Body of pancreas (tissue), 4 donors: ENCODE results near the gene NF2. TPM values are rescaled to one million over a fixed set of nuclear protein-coding genes. Genes with fewer than 3 reads are reported as not detected.

Experiments
- ATAC-seq: fragments of 150-250 bp; one replicate; pipeline ENCODE4 v1.9.1; 2016
- DNase-seq, 4 donors: peaks; one replicate each; pipeline ENCODE4 v3.0.0-alpha.2; 2019
- H3K27ac ChIP-seq, 4 donors: fragments of 200-600 bp; sonication (generic); 1 replicate in 3 of 4; 2 replicates in 1 of 4; pipeline versions ENCODE4 v1.5.1 to v1.6.1; 2016 to 2019; ENCODE audit warnings: mild to moderate bottlenecking in 1 of 4, mixed read lengths in 1 of 4, moderate library complexity in 1 of 4
- H3K27me3 ChIP-seq, 2 donors: fragments of 200-600 bp; sonication (generic); one replicate each; pipeline ENCODE4 v1.6.0; 2016; ENCODE audit warnings: mild to moderate bottlenecking in 1 of 2
- H3K36me3 ChIP-seq, 2 donors: fragments of 200-600 bp; sonication (generic); replicated peaks in 1 of 2; 2 replicates each; pipeline ENCODE4 v1.5.1; 2016; ENCODE audit warnings: low read depth in 2 of 2; ENCODE audit not compliant: insufficient read depth in 1 of 2
- H3K4me1 ChIP-seq: fragments of 200-600 bp; sonication (generic); one replicate; pipeline ENCODE4 v1.6.0; 2016
- H3K4me3 ChIP-seq, 2 donors: fragments of 200-600 bp; sonication (generic); 1 replicate in 1 of 2; 2 replicates in 1 of 2; pipeline ENCODE4 v1.5.1; 2016 to 2019
- H3K9me3 ChIP-seq, 3 donors: fragments of 200-600 bp; sonication (generic); 1 replicate in 2 of 3; 2 replicates in 1 of 3; pipeline ENCODE4 v1.5.1; 2016
- POLR2A ChIP-seq, 3 donors: fragments of 450-650 bp; IDR thresholded peaks; one replicate each; pipeline ENCODE4 v1.6.1; 2016; ENCODE audit warnings: antibody characterized with exemption in 3 of 3, mild to moderate bottlenecking in 2 of 3
- WGBS, 2 donors: methylation state at CpG; one replicate each; pipeline ENCODE4 v1.1.5; 2017; 5-methylcytosine and 5-hydroxymethylcytosine counted together
- intact Hi-C: fragments of 100-400 bp; cut with DNase I; formaldehyde crosslinking; loops from one replicate; pipeline ENCODE4 v1.15.1; 2023
- total RNA-seq, 2 donors: library from RNA; depleted of rRNA; stranded (reverse); fragments of >200 nt; gene quantifications; one replicate each; pipeline ENCODE4 v1.1.0, GENCODE V29; 2016
- TF ChIP-seq, protein P1 (sequence below), 7 experiments: fragments of 450-650 bp in 4 of 7; fragments of 200-600 bp in 3 of 7; sonication (generic) in 3 of 7; IDR thresholded peaks; one replicate each; pipeline ENCODE4 v1.5.1; 2016 to 2019; ENCODE audit warnings: antibody characterized with exemption in 7 of 7

NF2 gene
- total RNA-seq, 2 donors from 2014 or later, result 21.4 to 26.5 TPM

DNA sequence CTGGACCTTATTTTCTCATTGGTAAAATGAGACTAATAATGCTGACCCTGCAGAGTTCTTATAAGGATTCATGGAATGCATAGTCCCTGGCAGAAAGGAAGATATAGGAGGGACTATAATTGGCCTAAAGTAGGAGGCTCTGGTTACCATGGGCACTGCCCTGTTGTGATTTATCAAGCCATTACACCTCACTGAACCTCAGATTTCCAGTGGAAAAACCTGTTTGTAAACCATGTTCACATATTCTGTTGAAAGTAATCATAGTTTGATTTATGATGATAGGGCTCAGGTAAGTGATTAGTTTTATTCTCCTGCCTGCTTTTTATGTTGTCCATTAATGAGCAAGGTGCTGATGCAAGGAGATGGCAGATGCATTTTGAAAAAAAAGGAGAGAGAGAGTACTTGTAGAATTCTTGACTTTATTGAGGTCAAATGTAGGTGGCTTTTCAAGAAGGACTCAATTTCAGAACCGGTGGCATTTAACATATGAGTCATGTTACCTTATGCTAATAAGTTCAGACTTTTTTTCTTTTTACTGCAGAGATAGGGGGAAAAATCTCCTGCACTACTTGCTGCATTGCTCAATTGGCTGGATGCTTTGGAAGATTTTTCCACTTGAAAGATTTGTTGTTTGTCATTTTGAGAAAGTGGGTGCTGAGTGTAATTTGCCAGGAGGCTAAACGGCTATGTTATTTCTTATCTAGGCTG lies 14.6 kb downstream of the NF2 start:
- H3K27me3 ChIP-seq, result no peaks in the 10 kb centered on the region
- intact Hi-C loops, result no loop called here
- peaks cover 45% of the 10 kb centered on the region for H3K4me1 ChIP-seq
- no peak overlapping the region for H3K4me3 ChIP-seq
- ATAC-seq (peak; percentile 82), DNase-seq (peak in 2 of 4 donors; percentile 36 to 41)
- 9 to 10% methylated on average over 2 of the region's 2 CpGs for WGBS, 2 donors
- H3K9me3 ChIP-seq, result no peaks in the 10 kb centered on the region
- TF ChIP-seq, protein P1, sequence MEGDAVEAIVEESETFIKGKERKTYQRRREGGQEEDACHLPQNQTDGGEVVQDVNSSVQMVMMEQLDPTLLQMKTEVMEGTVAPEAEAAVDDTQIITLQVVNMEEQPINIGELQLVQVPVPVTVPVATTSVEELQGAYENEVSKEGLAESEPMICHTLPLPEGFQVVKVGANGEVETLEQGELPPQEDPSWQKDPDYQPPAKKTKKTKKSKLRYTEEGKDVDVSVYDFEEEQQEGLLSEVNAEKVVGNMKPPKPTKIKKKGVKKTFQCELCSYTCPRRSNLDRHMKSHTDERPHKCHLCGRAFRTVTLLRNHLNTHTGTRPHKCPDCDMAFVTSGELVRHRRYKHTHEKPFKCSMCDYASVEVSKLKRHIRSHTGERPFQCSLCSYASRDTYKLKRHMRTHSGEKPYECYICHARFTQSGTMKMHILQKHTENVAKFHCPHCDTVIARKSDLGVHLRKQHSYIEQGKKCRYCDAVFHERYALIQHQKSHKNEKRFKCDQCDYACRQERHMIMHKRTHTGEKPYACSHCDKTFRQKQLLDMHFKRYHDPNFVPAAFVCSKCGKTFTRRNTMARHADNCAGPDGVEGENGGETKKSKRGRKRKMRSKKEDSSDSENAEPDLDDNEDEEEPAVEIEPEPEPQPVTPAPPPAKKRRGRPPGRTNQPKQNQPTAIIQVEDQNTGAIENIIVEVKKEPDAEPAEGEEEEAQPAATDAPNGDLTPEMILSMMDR (IDR thresholded peaks at IDR 0.05), result no peak
- TF ChIP-seq POLR2A (IDR thresholded peaks at IDR 0.05), result no peak
- peak overlapping the region in 3 of 4 donors; percentile 29 to 71 (median 53) for H3K27ac ChIP-seq
- no peaks in the 10 kb centered on the region for H3K36me3 ChIP-seq

DNA sequence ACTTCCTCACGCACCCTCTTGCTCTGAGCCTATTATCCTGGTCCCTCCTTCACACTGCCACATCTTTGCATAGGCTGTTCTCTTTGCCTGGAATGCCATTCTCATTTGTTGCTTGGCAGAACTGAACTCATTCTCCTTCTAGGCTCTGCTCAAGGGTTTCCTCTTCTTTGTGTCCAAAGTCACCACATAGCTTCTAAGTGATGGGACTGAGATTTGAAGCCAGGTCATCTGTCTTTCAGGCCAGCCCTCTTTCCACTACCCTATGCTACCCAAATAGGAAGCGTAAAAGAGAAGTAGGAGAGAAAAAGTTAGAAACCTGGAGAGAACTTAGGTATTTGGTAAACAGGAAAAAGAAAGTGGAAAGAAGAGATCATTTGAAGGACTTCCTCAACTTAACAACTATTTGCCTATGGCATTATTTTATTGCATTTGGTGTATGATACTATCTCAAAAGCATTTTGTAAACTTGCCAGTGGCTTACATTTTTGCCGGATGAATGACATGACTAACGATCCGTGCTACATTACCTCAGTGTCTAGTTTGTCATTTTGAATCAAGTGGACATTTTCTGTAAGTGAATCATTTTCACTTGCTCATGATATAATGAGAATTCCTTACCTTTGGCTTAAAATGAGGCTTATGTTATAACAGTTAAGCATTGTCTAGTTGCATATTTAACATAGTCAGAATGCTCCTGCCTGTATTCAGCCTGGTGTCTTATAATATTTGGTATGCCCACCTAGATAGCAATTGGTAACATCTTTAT lies 18.5 kb downstream of the NF2 start:
- ATAC-seq (peak; percentile 47), DNase-seq (peak in 1 of 4 donors; percentile 27)
- no peaks in the 10 kb centered on the region for H3K27me3 ChIP-seq
- intact Hi-C loops, result no loop called here
- H3K4me3 ChIP-seq, result no peak overlapping the region
- H3K4me1 ChIP-seq, result peaks cover 71% of the 10 kb centered on the region
- peak overlapping the region in 3 of 4 donors; percentile 53 to 81 (median 64) for H3K27ac ChIP-seq
- H3K9me3 ChIP-seq, result no peaks in the 10 kb centered on the region
- 37 to 48% methylated on average over 5 of the region's 5 CpGs for WGBS, 2 donors
- TF ChIP-seq, protein P1 (IDR thresholded peaks at IDR 0.05), result no peak
- TF ChIP-seq POLR2A (IDR thresholded peaks at IDR 0.05), result no peak
- H3K36me3 ChIP-seq, result no peaks in the 10 kb centered on the region

GRCh38 chr22:29623059-29623458 lies 19.6 kb downstream of the NF2 start:
- H3K36me3 ChIP-seq, result no peaks in the 10 kb centered on the region
- intact Hi-C loops, result no loop called here

GRCh38 chr22:29623553-29624169 lies 20.2 kb downstream of the NF2 start:
- H3K4me1 ChIP-seq, result peaks cover 55% of the 10 kb centered on the region
- no peaks in the 10 kb centered on the region for H3K9me3 ChIP-seq
- no peaks in the 10 kb centered on the region for H3K27me3 ChIP-seq
- intact Hi-C loops, result no loop called here
- peak overlapping the region in 3 of 4 donors; percentile 53 to 81 (median 64) for H3K27ac ChIP-seq
- DNase-seq (no peak), ATAC-seq (no peak)
- TF ChIP-seq POLR2A (IDR thresholded peaks at IDR 0.05), result no peak
- TF ChIP-seq, protein P1 (IDR thresholded peaks at IDR 0.05), result no peak
- H3K4me3 ChIP-seq, result no peak overlapping the region
- H3K36me3 ChIP-seq, result no peaks in the 10 kb centered on the region
- 48 to 58% methylated on average over 6 of the region's 6 CpGs for WGBS, 2 donors

More at GRCh38 chr22:29623059-29623458, 19.6 kb downstream of the NF2 start:
- H3K4me1 ChIP-seq, result peaks cover 60% of the 10 kb centered on the region
- 74 to 85% methylated on average over 5 to 6 of the region's 6 CpGs for WGBS, 2 donors
- ATAC-seq (no peak), DNase-seq (no peak)
- no peaks in the 10 kb centered on the region for H3K9me3 ChIP-seq
- H3K4me3 ChIP-seq, result no peak overlapping the region
- H3K27me3 ChIP-seq, result no peaks in the 10 kb centered on the region
- H3K27ac ChIP-seq, result peak overlapping the region in 3 of 4 donors; percentile 53 to 81 (median 64)
- TF ChIP-seq POLR2A (IDR thresholded peaks at IDR 0.05), result no peak
- TF ChIP-seq, protein P1 (IDR thresholded peaks at IDR 0.05), result no peak
